ENCODE results near the gene MTHFD1L.
A peak's percentile ranks its signal among the peaks of the same experiment; 100 is the strongest.

MTHFD1L gene

DNA sequence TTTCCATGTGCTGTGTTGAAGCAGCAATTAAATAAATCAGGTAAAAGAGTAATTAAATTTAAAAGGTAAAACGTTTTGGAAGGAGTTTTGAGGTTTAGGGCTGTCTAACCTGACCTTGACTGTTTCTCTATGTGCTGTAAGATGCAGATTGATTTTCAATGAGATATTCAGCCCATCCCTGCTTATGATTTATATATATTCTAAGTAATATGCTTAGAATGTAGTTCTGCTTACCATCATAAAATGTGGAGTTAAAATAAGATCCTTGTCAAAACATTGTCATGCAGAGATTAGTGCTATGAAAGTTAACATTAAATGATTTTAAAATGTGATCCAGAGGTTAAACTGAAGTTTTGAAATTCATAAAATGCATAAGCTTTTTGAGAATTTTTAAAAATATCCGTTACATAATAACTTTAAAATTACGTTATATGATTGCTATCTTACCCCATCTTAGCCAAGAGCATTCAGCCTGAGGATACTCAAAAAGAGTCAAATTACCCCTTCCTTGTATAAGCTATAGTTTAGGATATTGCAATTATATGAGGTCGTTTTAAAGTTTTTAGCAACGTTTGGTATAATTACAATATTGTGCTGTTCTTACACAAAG, 122.5 kb downstream of the MTHFD1L start:
- ATAC-seq, result peak; percentile 85
- TF ChIP-seq ZFP3 (CRISPR knock-in tag; IDR thresholded peaks at IDR 0.05), result 0 out of 2 replicates have a peak, but pooled peaks have one; percentile 5
- TF ChIP-seq ZNF70 (CRISPR knock-in tag; IDR thresholded peaks at IDR 0.05), result no peak
- TF ChIP-seq ISL1 (CRISPR knock-in tag; IDR thresholded peaks at IDR 0.05), result peak; percentile 95
- TF ChIP-seq RARB (CRISPR knock-in tag; IDR thresholded peaks at IDR 0.05), result no peak

DNA sequence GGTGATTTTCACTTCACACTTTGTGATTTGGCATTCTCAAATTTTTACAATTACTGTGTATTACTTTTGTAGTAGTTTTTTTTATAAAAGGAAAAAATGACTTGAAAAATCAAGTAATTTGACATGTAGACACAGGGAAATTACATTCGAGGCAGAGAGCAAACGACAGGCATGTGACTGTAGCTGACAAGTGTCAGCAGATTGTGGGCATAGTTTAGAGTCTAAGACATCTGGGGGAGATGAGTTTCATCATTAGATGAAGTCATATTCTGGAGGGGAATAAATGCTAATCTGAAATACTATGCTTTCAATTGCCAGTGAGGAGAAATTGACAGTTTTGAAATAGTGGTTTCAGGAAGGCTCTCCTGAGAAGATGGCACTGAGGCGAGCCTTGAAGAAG, 126.0 kb downstream of the MTHFD1L start:
- no peak for ATAC-seq
- no peak for TF ChIP-seq ESRRG (CRISPR knock-in tag; IDR thresholded peaks at IDR 0.05)
- TF ChIP-seq, protein P1, sequence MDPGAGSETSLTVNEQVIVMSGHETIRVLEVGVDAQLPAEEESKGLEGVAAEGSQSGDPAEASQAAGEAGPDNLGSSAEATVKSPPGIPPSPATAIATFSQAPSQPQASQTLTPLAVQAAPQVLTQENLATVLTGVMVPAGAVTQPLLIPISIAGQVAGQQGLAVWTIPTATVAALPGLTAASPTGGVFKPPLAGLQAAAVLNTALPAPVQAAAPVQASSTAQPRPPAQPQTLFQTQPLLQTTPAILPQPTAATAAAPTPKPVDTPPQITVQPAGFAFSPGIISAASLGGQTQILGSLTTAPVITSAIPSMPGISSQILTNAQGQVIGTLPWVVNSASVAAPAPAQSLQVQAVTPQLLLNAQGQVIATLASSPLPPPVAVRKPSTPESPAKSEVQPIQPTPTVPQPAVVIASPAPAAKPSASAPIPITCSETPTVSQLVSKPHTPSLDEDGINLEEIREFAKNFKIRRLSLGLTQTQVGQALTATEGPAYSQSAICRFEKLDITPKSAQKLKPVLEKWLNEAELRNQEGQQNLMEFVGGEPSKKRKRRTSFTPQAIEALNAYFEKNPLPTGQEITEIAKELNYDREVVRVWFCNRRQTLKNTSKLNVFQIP (CRISPR knock-in tag; IDR thresholded peaks at IDR 0.05; ENCODE audit: borderline replicate concordance, low read depth), result no peak
- no peak for TF ChIP-seq PPARA (CRISPR knock-in tag; IDR thresholded peaks at IDR 0.05; ENCODE audit: borderline replicate concordance)
- no peak for TF ChIP-seq GLIS3 (CRISPR knock-in tag; IDR thresholded peaks at IDR 0.05)
- TF ChIP-seq ZFP30 (CRISPR knock-in tag; IDR thresholded peaks at IDR 0.05), result no peak
- TF ChIP-seq OSR1 (CRISPR knock-in tag; IDR thresholded peaks at IDR 0.05), result no peak
- no peak for TF ChIP-seq RARB (CRISPR knock-in tag; IDR thresholded peaks at IDR 0.05)

DNA sequence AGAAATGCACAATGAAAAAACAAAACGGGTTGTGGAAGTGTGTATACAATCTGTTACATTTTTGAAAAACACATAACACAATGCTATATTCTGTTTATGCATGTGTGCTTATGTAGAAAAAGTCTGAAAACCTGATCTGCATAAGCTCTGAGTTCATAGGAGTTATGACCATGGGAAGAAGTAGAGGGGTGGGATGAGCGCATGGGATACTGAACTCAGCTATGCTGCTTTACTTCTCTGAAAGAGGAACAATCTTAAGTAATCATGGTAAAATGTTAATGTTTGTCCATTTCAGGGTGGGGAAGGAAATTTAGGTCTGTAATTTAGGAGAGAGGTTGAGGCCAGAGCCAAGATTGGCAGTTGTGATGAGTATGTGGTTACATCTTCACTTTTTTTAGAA, 126.8 kb downstream of the MTHFD1L start:
- ATAC-seq, result no peak
- no peak for TF ChIP-seq RARB (CRISPR knock-in tag; IDR thresholded peaks at IDR 0.05)
- TF ChIP-seq, protein P2, sequence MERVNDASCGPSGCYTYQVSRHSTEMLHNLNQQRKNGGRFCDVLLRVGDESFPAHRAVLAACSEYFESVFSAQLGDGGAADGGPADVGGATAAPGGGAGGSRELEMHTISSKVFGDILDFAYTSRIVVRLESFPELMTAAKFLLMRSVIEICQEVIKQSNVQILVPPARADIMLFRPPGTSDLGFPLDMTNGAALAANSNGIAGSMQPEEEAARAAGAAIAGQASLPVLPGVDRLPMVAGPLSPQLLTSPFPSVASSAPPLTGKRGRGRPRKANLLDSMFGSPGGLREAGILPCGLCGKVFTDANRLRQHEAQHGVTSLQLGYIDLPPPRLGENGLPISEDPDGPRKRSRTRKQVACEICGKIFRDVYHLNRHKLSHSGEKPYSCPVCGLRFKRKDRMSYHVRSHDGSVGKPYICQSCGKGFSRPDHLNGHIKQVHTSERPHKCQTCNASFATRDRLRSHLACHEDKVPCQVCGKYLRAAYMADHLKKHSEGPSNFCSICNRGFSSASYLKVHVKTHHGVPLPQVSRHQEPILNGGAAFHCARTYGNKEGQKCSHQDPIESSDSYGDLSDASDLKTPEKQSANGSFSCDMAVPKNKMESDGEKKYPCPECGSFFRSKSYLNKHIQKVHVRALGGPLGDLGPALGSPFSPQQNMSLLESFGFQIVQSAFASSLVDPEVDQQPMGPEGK (CRISPR knock-in tag; IDR thresholded peaks at IDR 0.05; ENCODE audit: borderline replicate concordance), result no peak

DNA sequence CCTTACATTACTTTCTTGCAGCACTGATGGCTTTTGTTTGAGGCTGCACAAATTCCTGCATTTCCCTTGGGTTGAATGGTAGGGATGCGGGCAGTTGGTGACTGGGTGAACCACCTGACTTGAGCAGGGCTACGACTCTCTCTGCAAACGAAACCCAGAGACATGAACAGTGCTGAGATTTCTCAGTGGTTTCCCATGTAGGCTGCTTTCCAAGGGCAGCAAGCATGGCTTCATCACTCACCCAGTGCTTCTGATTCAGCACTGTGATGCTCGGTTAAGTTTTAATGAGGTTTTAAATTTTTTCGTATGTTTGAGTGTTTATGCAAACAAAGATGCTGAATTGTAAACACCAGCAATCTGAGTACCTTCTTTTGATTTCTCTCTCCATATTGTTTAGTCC, 127.2 kb downstream of the MTHFD1L start:
- TF ChIP-seq PPARA (CRISPR knock-in tag; IDR thresholded peaks at IDR 0.05; ENCODE audit: borderline replicate concordance) (no peak), TOX (CRISPR knock-in tag; IDR thresholded peaks at IDR 0.05; ENCODE audit: borderline replicate concordance) (no peak)
- TF ChIP-seq, protein P2 (CRISPR knock-in tag; IDR thresholded peaks at IDR 0.05; ENCODE audit: borderline replicate concordance), result no peak
- TF ChIP-seq, protein P3, sequence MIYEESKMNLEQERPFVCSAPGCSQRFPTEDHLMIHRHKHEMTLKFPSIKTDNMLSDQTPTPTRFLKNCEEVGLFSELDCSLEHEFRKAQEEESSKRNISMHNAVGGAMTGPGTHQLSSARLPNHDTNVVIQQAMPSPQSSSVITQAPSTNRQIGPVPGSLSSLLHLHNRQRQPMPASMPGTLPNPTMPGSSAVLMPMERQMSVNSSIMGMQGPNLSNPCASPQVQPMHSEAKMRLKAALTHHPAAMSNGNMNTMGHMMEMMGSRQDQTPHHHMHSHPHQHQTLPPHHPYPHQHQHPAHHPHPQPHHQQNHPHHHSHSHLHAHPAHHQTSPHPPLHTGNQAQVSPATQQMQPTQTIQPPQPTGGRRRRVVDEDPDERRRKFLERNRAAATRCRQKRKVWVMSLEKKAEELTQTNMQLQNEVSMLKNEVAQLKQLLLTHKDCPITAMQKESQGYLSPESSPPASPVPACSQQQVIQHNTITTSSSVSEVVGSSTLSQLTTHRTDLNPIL (CRISPR knock-in tag; IDR thresholded peaks at IDR 0.05; ENCODE audit: low read depth), result no peak
- TF ChIP-seq, protein P1 (CRISPR knock-in tag; IDR thresholded peaks at IDR 0.05; ENCODE audit: borderline replicate concordance, low read depth), result no peak
- TF ChIP-seq, protein P4, sequence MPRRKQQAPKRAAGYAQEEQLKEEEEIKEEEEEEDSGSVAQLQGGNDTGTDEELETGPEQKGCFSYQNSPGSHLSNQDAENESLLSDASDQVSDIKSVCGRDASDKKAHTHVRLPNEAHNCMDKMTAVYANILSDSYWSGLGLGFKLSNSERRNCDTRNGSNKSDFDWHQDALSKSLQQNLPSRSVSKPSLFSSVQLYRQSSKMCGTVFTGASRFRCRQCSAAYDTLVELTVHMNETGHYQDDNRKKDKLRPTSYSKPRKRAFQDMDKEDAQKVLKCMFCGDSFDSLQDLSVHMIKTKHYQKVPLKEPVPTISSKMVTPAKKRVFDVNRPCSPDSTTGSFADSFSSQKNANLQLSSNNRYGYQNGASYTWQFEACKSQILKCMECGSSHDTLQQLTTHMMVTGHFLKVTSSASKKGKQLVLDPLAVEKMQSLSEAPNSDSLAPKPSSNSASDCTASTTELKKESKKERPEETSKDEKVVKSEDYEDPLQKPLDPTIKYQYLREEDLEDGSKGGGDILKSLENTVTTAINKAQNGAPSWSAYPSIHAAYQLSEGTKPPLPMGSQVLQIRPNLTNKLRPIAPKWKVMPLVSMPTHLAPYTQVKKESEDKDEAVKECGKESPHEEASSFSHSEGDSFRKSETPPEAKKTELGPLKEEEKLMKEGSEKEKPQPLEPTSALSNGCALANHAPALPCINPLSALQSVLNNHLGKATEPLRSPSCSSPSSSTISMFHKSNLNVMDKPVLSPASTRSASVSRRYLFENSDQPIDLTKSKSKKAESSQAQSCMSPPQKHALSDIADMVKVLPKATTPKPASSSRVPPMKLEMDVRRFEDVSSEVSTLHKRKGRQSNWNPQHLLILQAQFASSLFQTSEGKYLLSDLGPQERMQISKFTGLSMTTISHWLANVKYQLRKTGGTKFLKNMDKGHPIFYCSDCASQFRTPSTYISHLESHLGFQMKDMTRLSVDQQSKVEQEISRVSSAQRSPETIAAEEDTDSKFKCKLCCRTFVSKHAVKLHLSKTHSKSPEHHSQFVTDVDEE (CRISPR knock-in tag; IDR thresholded peaks at IDR 0.05), result no peak

More for the DNA sequence above, 127.2 kb downstream of the MTHFD1L start:
- ATAC-seq, result no peak

Data from SK-N-SH treated with all-trans-retinoic acid at 6 μM for 48 hours (cell line).